Gastroesophageal sphincter (tissue), 4 donors: Measurements from ENCODE around the gene HOXD13. TPM values are rescaled to one million over a fixed set of nuclear protein-coding genes. Genes with fewer than 3 reads are reported as not detected.

Source experiments
- ATAC-seq: fragments of 150-250 bp; one replicate; pipeline ENCODE4 v1.9.1; 2016; ENCODE audit warnings: mild to moderate bottlenecking, moderate library complexity
- H3K27ac ChIP-seq, 4 donors: fragments of 200-600 bp; sonication (generic) in 3 of 4; 1 replicate in 3 of 4; 2 replicates in 1 of 4; pipeline ENCODE4 v1.5.1; 2016 to 2019
- H3K27me3 ChIP-seq: fragments of 200-600 bp; sonication (generic); one replicate; pipeline ENCODE4 v1.5.1; 2019
- H3K36me3 ChIP-seq, 2 donors: fragments of 200-600 bp; sonication (generic); one replicate each; pipeline ENCODE4 v1.5.1; 2019; ENCODE audit warnings: control low read depth in 1 of 2
- H3K4me1 ChIP-seq, 3 donors: fragments of 200-600 bp; sonication (generic); 1 replicate in 2 of 3; 2 replicates in 1 of 3; pipeline ENCODE4 v1.5.1; 2016 to 2019; ENCODE audit warnings: control low read depth in 2 of 3
- H3K4me3 ChIP-seq, 2 donors: fragments of 200-600 bp; sonication (generic); one replicate each; pipeline ENCODE4 v1.5.1; 2019; ENCODE audit warnings: mild to moderate bottlenecking in 1 of 2, moderate library complexity in 1 of 2
- H3K9me3 ChIP-seq, 3 donors: fragments of 200-600 bp; sonication (generic); one replicate each; pipeline ENCODE4 v1.5.1; 2017 to 2019; ENCODE audit warnings: control low read depth in 2 of 3
- CTCF ChIP-seq, 4 experiments: fragments of 200-600 bp in 2 of 4; fragments of 450-650 bp in 2 of 4; sonication (generic) in 1 of 4; IDR thresholded peaks; one replicate each; pipeline ENCODE4 v1.5.1; 2017 to 2019; ENCODE audit warnings: antibody characterized with exemption in 4 of 4, mild to moderate bottlenecking in 2 of 4, moderate library complexity in 2 of 4
- EP300 ChIP-seq: sonication (generic); formaldehyde crosslinking; IDR thresholded peaks from one replicate; pipeline ENCODE4 v1.6.1; 2017; ENCODE audit warnings: antibody characterized with exemption, mild to moderate bottlenecking
- POLR2A ChIP-seq, 2 donors: fragments of 450-650 bp; IDR thresholded peaks; one replicate each; pipeline ENCODE4 v1.6.1; 2017; ENCODE audit warnings: antibody characterized with exemption in 2 of 2, mild to moderate bottlenecking in 2 of 2, moderate library complexity in 1 of 2
- POLR2AphosphoS5 ChIP-seq: sonication (generic); formaldehyde crosslinking; IDR thresholded peaks from one replicate; pipeline ENCODE4 v1.6.1; 2017; ENCODE audit warnings: antibody characterized with exemption
- WGBS, 2 donors: methylation state at CpG; one replicate each; pipeline ENCODE4 v1.1.5; 2018; ENCODE audit warnings: low coverage in 1 of 2; 5-methylcytosine and 5-hydroxymethylcytosine counted together
- total RNA-seq, 4 donors: library from RNA; depleted of rRNA; stranded (reverse); fragments of >200 nt; gene quantifications; one replicate each; pipeline ENCODE4 v1.1.0, GENCODE V29; 2016

HOXD13 gene
- total RNA-seq, 4 donors from 2014 or later: not detected

- Histone ChIP-seq H3K4me3 (peak overlapping the region in 1 of 2 donors; percentile 32), H3K9me3 (peaks cover 0 to 26% (median 0%) of the 10 kb centered on the region in 3 donors), H3K4me1 (peaks cover 0 to 54% (median 25%) of the 10 kb centered on the region in 3 donors), H3K27ac (no peak overlapping the region), H3K36me3 (no peaks in the 10 kb centered on the region), H3K27me3 (peaks cover 100% of the 10 kb centered on the region)
- peak; percentile 16 for ATAC-seq
- 10% methylated on average over 12 to 25 of the region's 68 CpGs for WGBS, 2 donors
- TF ChIP-seq CTCF (IDR thresholded peaks at IDR 0.05) (no peak), POLR2A (IDR thresholded peaks at IDR 0.05) (no peak), POLR2AphosphoS5 (no peak), EP300 (no peak)
Measured at GRCh38 chr2:176080540-176081375, 11.8 kb upstream of the HOXD13 start.

- peaks cover 0 to 60% (median 29%) of the 10 kb centered on the region in 3 donors for H3K4me1 ChIP-seq
- H3K9me3 ChIP-seq: peaks cover 0 to 20% (median 0%) of the 10 kb centered on the region in 3 donors
- ATAC-seq: no peak
- peaks cover 100% of the 10 kb centered on the region for H3K27me3 ChIP-seq
- H3K4me3 ChIP-seq: no peak overlapping the region
- no peaks in the 10 kb centered on the region for H3K36me3 ChIP-seq
- no peak for TF ChIP-seq POLR2A (IDR thresholded peaks at IDR 0.05)
- TF ChIP-seq CTCF (IDR thresholded peaks at IDR 0.05): no peak
- no peak for TF ChIP-seq EP300
- TF ChIP-seq POLR2AphosphoS5: no peak
- WGBS, 2 donors: 6 to 7% methylated on average over 16 to 17 of the region's 17 CpGs
- no peak overlapping the region for H3K27ac ChIP-seq
Measured at GRCh38 chr2:176081376-176081836, 11.1 kb upstream of the HOXD13 start.

- Histone ChIP-seq H3K9me3 (peaks cover 0 to 16% (median 0%) of the 10 kb centered on the region in 3 donors), H3K36me3 (no peaks in the 10 kb centered on the region), H3K27ac (no peak overlapping the region), H3K4me1 (peaks cover 0 to 61% (median 30%) of the 10 kb centered on the region in 3 donors), H3K4me3 (no peak overlapping the region), H3K27me3 (peaks cover 100% of the 10 kb centered on the region)
- no peak for ATAC-seq
- 2 to 7% methylated on average over 11 of the region's 62 CpGs for WGBS, 2 donors
- no peak for TF ChIP-seq EP300
- TF ChIP-seq POLR2AphosphoS5: no peak
- TF ChIP-seq POLR2A (IDR thresholded peaks at IDR 0.05): no peak
- no peak for TF ChIP-seq CTCF (IDR thresholded peaks at IDR 0.05)
Measured at GRCh38 chr2:176081837-176082524, 10.5 kb upstream of the HOXD13 start.

GRCh38 chr2:176082525-176082823, 10.0 kb upstream of the HOXD13 start:
- Histone ChIP-seq H3K36me3 (no peaks in the 10 kb centered on the region), H3K4me1 (peaks cover 0 to 61% (median 30%) of the 10 kb centered on the region in 3 donors), H3K27ac (no peak overlapping the region), H3K4me3 (no peak overlapping the region), H3K27me3 (peaks cover 100% of the 10 kb centered on the region), H3K9me3 (peaks cover 0 to 16% (median 0%) of the 10 kb centered on the region in 3 donors)
- no peak for ATAC-seq
- WGBS, 2 donors: 12 to 18% methylated on average over 7 to 8 of the region's 10 CpGs
- TF ChIP-seq EP300 (no peak), POLR2A (IDR thresholded peaks at IDR 0.05) (no peak)

- peaks cover 0 to 65% (median 34%) of the 10 kb centered on the region in 3 donors for H3K4me1 ChIP-seq
- ATAC-seq: no peak
- no peak overlapping the region for H3K27ac ChIP-seq
- TF ChIP-seq POLR2AphosphoS5: no peak
- TF ChIP-seq POLR2A (IDR thresholded peaks at IDR 0.05): no peak
- TF ChIP-seq CTCF (IDR thresholded peaks at IDR 0.05): no peak
- no peak for TF ChIP-seq EP300
- WGBS, 2 donors: 5 to 7% methylated on average over 3 to 4 of the region's 66 CpGs
- H3K27me3 ChIP-seq: peaks cover 100% of the 10 kb centered on the region
- no peak overlapping the region for H3K4me3 ChIP-seq
- H3K36me3 ChIP-seq: no peaks in the 10 kb centered on the region
- H3K9me3 ChIP-seq: peaks cover 0 to 16% (median 0%) of the 10 kb centered on the region in 3 donors
Measured at GRCh38 chr2:176082824-176083751, 9.4 kb upstream of the HOXD13 start.
